SK-N-MC (cell line): ENCODE measurements around the gene EVA1B.

ENCODE experiments used
- EZH2 ChIP-seq: fragments of 200-600 bp; sonication (generic); IDR thresholded peaks from one replicate; pipeline ENCODE4 v1.6.1; 2017; ENCODE audit warnings: antibody characterized with exemption
- FOXP2 ChIP-seq: optimal IDR thresholded peaks from 2 replicates; pipeline ENCODE3; 2011; ENCODE audit warnings: mild to moderate bottlenecking, moderate library complexity; ENCODE audit not compliant: insufficient read depth; ENCODE audit errors: extremely low read length, control extremely low read depth
- POLR2AphosphoS5 ChIP-seq: IDR thresholded peaks from 2 replicates; pipeline ENCODE4 v1.6.1; 2012; ENCODE audit warnings: mild to moderate bottlenecking, low read depth, low read length, borderline replicate concordance

DNA sequence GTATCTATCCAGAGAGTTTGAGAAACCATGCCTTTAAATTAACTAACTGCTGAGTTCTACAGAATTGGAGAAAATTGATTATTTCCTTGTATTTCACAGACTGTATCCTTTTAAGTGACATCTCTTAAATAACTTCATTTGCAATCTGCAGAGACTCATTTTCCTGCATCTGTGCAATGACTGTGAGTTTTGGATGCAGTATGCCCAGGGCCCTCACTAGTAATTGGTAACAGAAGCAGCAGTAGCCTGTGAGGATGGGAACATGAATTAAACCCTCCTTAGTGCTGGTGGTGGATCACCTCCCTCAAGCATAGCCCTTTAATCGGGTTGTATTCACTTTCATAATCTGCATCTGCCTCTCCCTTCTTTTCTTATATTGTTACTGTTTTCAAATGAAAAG, 38.9 kb downstream of the EVA1B start:
- TF ChIP-seq EZH2 (no peak), POLR2AphosphoS5 (no peak), FOXP2 (no peak)
